ENCODE measurements around the gene NPR3.

GRCh38 chr5:32726086-32726557, 15.0 kb downstream of the NPR3 start:
- TF ChIP-seq, protein P1, sequence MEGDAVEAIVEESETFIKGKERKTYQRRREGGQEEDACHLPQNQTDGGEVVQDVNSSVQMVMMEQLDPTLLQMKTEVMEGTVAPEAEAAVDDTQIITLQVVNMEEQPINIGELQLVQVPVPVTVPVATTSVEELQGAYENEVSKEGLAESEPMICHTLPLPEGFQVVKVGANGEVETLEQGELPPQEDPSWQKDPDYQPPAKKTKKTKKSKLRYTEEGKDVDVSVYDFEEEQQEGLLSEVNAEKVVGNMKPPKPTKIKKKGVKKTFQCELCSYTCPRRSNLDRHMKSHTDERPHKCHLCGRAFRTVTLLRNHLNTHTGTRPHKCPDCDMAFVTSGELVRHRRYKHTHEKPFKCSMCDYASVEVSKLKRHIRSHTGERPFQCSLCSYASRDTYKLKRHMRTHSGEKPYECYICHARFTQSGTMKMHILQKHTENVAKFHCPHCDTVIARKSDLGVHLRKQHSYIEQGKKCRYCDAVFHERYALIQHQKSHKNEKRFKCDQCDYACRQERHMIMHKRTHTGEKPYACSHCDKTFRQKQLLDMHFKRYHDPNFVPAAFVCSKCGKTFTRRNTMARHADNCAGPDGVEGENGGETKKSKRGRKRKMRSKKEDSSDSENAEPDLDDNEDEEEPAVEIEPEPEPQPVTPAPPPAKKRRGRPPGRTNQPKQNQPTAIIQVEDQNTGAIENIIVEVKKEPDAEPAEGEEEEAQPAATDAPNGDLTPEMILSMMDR (IDR thresholded peaks at IDR 0.05), result no peak
- TF ChIP-seq EP300 (IDR thresholded peaks at IDR 0.05) (no peak), POLR2AphosphoS5 (IDR thresholded peaks at IDR 0.05) (no peak), POLR2A (IDR thresholded peaks at IDR 0.05) (no peak)

Data from sigmoid colon (tissue), 4 donors.